GM21528 (cell line): ENCODE data around the gene CPXM2.

Experiments
- ATAC-seq: cut with Tn5 transposase; IDR thresholded peaks from one replicate; pipeline ENCODE4 v1.9.1; 2021; ENCODE audit warnings: mild to moderate bottlenecking, moderate library complexity; ENCODE audit not compliant: unreplicated experiment, low FRiP score

The CPXM2 gene

GRCh38 chr10:123804716-123805115 is 86.9 kb downstream of the CPXM2 start:
- ATAC-seq = no peak

DNA sequence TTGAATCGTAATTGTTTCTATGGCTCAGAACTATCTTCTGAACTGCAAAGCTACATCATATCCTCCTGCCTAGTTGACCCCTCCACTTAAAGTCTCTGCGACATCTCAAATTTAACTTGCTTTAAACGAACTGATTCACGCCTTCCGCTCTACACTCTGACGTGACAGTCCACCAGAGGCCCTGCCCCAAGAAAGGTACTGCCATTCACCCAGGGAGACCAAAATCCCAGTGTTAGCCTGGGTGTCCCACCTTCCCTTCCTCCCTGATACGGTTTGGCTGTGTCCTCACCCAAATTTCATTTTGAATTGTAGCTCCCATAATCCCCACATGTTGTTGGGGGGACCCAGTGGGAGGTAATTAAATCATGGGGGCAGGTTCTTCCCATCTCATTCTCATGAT is 90.8 kb downstream of the CPXM2 start:
- ATAC-seq = no peak

- ATAC-seq = no peak
Measured at GRCh38 chr10:123800289-123800688, 91.3 kb downstream of the CPXM2 start.

DNA sequence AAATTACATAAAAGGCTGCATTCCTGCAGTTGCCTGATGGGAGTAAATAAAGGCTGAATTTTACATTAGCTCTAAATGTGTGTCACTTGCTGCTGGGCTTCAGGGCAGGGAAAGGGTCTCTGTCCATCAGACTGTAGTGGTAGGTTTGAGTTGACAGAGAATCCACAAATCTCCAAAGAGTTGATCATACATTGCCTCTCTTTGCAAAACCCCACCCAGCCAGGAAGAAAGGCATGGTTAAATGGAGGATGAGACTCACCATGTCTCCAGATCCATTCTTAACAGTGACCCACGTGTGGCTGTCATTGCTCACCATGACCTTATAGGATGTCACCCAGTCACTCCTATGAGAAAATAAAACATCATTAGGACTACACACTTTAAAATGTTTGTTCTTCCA is 92.8 kb downstream of the CPXM2 start:
- no peak for ATAC-seq

DNA sequence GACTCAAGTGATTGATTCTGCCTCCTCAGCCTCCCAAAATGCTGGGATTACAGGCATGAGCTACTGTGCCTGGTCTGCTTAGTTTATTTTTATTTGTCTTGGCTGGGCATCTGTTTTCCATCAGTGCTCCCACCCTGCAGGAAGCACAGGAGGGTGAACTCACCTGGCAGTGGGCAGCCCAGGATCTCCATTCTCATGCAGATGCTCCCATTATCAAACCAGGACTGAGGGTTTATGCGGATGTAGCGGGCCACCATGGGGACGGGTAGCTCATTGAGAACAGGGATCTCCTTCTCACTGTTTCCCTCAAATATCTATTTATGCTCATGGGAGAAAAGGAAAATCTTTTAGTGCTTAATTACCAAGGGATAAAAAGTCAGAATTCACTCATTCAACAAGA is 93.8 kb downstream of the CPXM2 start:
- no peak for ATAC-seq

- ATAC-seq = no peak
Measured at GRCh38 chr10:123796736-123797135, 94.9 kb downstream of the CPXM2 start.

DNA sequence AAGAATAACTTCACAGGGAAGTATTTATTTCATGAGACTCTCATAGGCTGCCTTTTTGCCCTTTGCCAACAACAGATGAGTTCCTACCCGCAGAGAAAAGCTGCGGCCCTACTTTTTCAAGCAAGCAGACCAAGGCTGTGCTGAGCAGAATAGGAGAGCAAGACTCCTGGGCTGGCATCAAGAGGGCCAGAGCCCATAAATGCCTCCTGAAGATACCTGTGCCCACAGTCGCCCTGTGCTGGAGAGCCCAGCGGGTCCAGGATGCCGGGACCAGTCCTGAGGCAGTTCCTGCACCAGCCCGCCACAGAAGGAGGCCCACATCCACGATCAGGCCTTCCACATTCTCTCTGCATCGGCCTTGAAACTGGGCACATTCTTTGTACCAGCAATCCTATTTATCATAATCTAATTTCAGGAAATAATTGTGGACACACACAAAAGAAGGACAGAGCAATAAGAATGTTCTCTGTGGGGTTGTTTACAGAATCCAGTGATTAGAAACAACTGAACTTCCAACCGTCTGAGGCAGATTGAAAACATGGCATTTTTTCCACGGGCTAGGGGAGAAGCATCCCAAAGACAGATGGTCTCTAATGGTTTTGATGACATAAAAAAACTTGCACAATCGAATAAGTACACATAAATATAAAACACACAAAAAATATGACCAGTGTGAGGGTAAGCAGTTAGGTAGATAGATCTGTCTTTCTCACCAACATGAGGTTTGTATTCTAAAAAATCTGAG is 95.6 kb downstream of the CPXM2 start:
- ATAC-seq = no peak

DNA sequence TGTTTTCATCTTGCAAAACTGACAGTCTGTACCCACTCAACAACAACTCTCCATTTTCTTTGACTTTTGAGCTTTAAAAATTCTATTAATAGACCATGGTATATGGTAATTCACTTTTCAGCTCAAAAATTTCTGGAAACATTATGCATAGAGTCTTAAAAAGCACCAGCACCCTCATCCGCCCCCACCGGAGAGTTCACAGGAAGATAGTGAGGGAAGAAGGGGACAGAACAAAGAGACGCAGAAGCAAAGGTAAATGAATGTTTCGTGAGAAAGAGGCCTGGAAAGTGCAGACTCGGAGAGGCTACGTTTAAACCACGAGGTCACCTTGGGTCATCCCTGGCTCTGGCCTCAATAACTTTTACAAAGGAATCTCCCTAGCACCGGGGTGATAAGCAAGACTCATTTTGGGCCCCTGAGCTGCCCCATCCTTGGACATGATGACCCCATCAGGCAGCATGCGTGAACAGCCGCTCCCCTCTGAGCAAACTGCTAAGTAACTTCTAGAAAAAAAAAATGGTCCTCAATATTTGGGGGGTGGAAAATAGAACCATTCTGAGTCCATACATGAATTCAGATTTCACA is 96.3 kb downstream of the CPXM2 start:
- no peak for ATAC-seq

- no peak for ATAC-seq
Measured at GRCh38 chr10:123792248-123792978, 99.2 kb downstream of the CPXM2 start.

GRCh38 chr10:123790132-123790885 is 101.3 kb downstream of the CPXM2 start:
- no peak for ATAC-seq

- ATAC-seq = no peak
Measured at GRCh38 chr10:123788981-123789380, 102.6 kb downstream of the CPXM2 start.

DNA sequence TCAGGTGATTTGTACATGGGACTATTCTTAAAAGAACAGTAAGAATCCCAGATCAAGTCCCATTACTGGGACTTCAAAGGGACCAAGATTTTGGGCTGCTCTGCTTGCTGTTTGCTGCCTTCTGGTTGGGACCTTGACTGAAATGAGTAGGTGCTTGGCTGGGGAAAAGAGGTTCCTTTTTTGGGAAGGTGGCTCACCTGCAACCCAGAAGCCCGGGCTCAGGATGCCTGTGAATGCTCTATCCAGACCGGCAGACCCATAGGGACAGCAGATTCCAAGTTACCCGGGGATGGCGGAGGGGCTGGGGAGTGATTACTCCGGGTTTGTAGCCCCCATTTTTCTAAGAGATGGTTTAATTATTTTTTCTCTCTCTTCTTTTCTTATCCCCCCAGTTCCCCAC is 104.0 kb downstream of the CPXM2 start:
- no peak for ATAC-seq

DNA sequence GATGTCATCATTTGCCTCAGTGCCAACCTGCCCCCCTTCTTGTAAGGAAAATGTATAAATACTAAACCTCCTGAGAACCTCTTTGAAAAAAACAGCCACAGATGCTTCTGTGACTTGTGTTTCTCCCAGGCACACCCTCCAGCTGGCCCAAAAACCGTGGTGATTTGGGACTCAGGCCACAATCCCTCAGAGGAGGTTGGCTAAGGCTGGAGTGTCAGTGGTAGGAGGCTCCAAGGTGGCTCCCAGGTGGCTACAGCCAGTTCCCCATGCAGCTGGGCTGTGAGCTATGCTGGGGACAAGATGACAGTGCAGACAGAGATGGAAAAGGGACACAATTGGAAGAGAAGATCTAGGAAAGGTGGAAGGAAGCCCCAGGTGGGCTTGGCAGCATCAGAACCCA is 104.7 kb downstream of the CPXM2 start:
- no peak for ATAC-seq

GRCh38 chr10:123786306-123786705 is 105.3 kb downstream of the CPXM2 start:
- no peak for ATAC-seq

DNA sequence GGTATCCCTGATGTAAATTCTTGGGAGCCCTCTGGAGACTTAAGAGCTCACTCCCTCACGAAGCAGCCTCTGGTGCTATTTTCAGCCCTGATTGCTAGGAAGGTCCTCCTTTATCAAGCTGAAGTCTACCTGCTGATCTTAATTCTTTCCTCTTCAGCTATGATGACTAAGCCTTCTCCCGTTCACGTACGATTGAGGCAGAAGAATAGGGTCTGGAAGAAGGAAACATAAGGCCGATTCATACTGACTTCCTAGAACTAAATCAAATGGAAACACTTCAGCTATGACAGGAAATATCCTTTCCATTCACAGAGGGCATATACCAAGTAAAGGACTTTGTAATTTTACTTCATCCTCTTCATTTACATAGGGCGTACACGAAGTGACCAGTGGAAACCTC is 107.0 kb downstream of the CPXM2 start:
- ATAC-seq = no peak

DNA sequence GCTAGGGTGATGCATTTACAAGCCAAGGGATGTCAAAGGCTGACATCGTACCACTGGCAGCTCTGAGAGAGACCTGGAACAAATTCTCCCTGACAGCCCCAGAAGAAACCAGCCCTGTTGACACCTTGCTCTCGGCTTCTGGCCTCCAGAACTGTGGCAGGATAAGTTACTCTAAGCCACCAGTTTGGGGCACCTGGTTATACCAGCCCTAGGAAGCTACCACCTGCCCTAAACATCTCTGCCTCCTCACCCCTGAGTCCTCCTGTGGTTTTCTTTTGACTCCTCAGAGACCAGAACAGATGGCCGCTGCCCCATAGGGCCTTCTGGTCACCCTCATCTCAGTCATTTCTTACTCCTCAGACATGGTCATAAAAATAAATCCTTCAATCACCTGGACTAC is 107.4 kb downstream of the CPXM2 start:
- ATAC-seq = no peak

DNA sequence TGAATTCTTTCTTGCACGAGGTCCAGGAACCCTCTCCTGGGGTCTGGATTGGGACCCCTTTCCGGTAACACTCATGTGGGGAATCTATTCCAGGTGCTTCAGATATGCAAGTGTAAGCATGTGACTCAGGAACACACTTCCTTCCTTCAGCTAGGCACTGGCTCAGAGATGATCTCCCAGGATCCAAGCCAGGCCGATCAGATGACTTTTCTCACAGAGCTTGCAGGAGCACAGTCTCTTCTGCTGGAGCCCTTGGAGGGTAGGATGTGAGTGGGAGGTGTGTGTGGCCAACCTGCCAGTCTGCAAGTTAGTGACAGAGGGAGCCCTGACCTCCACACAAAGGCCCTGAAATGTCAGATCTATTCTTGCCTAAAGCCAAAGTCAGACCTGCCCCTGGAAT is 108.3 kb downstream of the CPXM2 start:
- ATAC-seq = no peak

GRCh38 chr10:123782549-123782948 is 109.1 kb downstream of the CPXM2 start:
- no peak for ATAC-seq

DNA sequence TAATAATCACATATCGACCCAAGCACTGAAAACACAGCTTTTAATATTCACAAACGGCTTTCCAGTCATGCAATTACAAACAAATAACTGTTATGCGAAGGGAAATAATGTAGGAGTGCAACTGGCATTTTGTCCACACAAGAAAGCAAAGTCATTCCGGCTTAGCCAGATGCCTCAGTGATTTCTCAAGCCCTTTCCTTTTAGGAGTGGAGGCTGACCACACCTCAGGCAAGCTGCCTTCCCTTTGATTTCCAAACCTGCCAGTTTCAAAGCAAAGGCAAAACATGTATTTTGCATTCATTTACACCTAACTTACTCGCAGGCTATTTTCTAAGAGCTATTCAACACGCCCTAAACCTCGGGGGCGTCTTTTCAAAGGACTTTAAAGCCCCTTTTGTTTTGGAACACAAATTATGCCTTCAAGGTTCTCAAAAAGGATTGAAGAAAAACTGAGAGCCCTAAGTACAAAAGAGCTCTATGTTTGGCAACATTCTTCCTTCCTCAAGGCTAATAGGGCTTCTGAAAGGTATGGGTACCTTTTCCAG is 109.6 kb downstream of the CPXM2 start:
- ATAC-seq = no peak

GRCh38 chr10:123781324-123781900 is 110.2 kb downstream of the CPXM2 start:
- ATAC-seq = no peak
